ENCODE measurements around the gene HINFP.

GRCh38 chr11:119093942-119094815 lies 27.2 kb upstream of the HINFP start:
- TF ChIP-seq GABPA (IDR thresholded peaks at IDR 0.05 in 1 of 2, conservative IDR thresholded peaks at IDR 0.05 in 1 of 2) (no peak), CTCF (IDR thresholded peaks at IDR 0.05; ENCODE audit: low read depth, low read length, missing input control) (no peak), TAF1 (conservative IDR thresholded peaks at IDR 0.05) (no peak), SP1 (IDR thresholded peaks at IDR 0.05) (no peak), JUND (IDR thresholded peaks at IDR 0.05) (no peak), EGR1 (IDR thresholded peaks at IDR 0.05; ENCODE audit: low read depth in 2 of 2) (no peak), RAD21 (IDR thresholded peaks at IDR 0.05) (no peak), MAX (IDR thresholded peaks at IDR 0.05) (no peak)
- TF ChIP-seq, protein P1, sequence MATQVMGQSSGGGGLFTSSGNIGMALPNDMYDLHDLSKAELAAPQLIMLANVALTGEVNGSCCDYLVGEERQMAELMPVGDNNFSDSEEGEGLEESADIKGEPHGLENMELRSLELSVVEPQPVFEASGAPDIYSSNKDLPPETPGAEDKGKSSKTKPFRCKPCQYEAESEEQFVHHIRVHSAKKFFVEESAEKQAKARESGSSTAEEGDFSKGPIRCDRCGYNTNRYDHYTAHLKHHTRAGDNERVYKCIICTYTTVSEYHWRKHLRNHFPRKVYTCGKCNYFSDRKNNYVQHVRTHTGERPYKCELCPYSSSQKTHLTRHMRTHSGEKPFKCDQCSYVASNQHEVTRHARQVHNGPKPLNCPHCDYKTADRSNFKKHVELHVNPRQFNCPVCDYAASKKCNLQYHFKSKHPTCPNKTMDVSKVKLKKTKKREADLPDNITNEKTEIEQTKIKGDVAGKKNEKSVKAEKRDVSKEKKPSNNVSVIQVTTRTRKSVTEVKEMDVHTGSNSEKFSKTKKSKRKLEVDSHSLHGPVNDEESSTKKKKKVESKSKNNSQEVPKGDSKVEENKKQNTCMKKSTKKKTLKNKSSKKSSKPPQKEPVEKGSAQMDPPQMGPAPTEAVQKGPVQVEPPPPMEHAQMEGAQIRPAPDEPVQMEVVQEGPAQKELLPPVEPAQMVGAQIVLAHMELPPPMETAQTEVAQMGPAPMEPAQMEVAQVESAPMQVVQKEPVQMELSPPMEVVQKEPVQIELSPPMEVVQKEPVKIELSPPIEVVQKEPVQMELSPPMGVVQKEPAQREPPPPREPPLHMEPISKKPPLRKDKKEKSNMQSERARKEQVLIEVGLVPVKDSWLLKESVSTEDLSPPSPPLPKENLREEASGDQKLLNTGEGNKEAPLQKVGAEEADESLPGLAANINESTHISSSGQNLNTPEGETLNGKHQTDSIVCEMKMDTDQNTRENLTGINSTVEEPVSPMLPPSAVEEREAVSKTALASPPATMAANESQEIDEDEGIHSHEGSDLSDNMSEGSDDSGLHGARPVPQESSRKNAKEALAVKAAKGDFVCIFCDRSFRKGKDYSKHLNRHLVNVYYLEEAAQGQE (IDR thresholded peaks at IDR 0.05), result no peak
- TF ChIP-seq, protein P2, sequence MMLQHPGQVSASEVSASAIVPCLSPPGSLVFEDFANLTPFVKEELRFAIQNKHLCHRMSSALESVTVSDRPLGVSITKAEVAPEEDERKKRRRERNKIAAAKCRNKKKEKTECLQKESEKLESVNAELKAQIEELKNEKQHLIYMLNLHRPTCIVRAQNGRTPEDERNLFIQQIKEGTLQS (IDR thresholded peaks at IDR 0.05), result no peak
